ENCODE measurements around the gene EXO1. TPM values are rescaled to one million over a fixed set of nuclear protein-coding genes. Genes with fewer than 3 reads are reported as not detected.

The EXO1 gene
- total RNA-seq, 2 donors from 2014 or later, result 21.7 to 30.9 TPM

- H3K27me3 Mint-ChIP-seq (ENCODE audit: insufficient read depth), result no peaks in the 10 kb centered on the region
- no peak for DNase-seq
- WGBS, 2 experiments (ENCODE audit: insufficient coverage in 1 of 2, insufficient read length in 1 of 2), result 80 to 95% methylated on average over 2 to 4 of the region's 4 CpGs
- no peaks in the 10 kb centered on the region for H3K9me3 Mint-ChIP-seq
- H3K27ac Mint-ChIP-seq, result no peak overlapping the region
- Histone ChIP-seq H3K9ac (ENCODE audit: extremely low read depth, low read length, poor library complexity, severe bottlenecking) (no peak overlapping the region), H3K9me3 (ENCODE audit: control insufficient read depth, low read length) (no peaks in the 10 kb centered on the region), H3K27me3 (ENCODE audit: control insufficient read depth, insufficient read depth, low read length, poor library complexity, severe bottlenecking) (peaks cover 3% of the 10 kb centered on the region), H3K4me1 (ENCODE audit: control insufficient read depth, insufficient read depth, low read length) (no peaks in the 10 kb centered on the region), H3K36me3 (ENCODE audit: control insufficient read depth, insufficient read depth, low read length) (no peaks in the 10 kb centered on the region), H3K27ac (ENCODE audit: low read depth, low read length) (no peak overlapping the region), H3K4me3 (ENCODE audit: low read length) (no peak overlapping the region)
- TF ChIP-seq CTCF (conservative IDR thresholded peaks at IDR 0.05), result no peak
- H3K4me1 Mint-ChIP-seq, result no peaks in the 10 kb centered on the region
- no peak overlapping the region for H3K4me3 Mint-ChIP-seq
- H3K36me3 Mint-ChIP-seq (ENCODE audit: low read depth), result no peaks in the 10 kb centered on the region
Observed at GRCh38 chr1:241837901-241838300, 10.1 kb upstream of the EXO1 start.

- H3K4me3 Mint-ChIP-seq, result no peak overlapping the region
- no peak for DNase-seq
- no peaks in the 10 kb centered on the region for H3K36me3 Mint-ChIP-seq (ENCODE audit: low read depth)
- Histone ChIP-seq H3K36me3 (ENCODE audit: control insufficient read depth, insufficient read depth, low read length) (no peaks in the 10 kb centered on the region), H3K9ac (ENCODE audit: extremely low read depth, low read length, poor library complexity, severe bottlenecking) (no peak overlapping the region), H3K4me1 (ENCODE audit: control insufficient read depth, insufficient read depth, low read length) (no peaks in the 10 kb centered on the region), H3K27ac (ENCODE audit: low read depth, low read length) (no peak overlapping the region), H3K27me3 (ENCODE audit: control insufficient read depth, insufficient read depth, low read length, poor library complexity, severe bottlenecking) (no peaks in the 10 kb centered on the region), H3K9me3 (ENCODE audit: control insufficient read depth, low read length) (no peaks in the 10 kb centered on the region), H3K4me3 (ENCODE audit: low read length) (no peak overlapping the region)
- no peaks in the 10 kb centered on the region for H3K9me3 Mint-ChIP-seq
- no peaks in the 10 kb centered on the region for H3K27me3 Mint-ChIP-seq (ENCODE audit: insufficient read depth)
- no peak for TF ChIP-seq CTCF (conservative IDR thresholded peaks at IDR 0.05)
- H3K27ac Mint-ChIP-seq, result no peak overlapping the region
- H3K4me1 Mint-ChIP-seq, result no peaks in the 10 kb centered on the region
- WGBS, 2 experiments (ENCODE audit: insufficient coverage in 1 of 2, insufficient read length in 1 of 2), result 93 to 100% methylated on average over 2 to 5 of the region's 5 CpGs
Observed at GRCh38 chr1:241838897-241839296, 9.1 kb upstream of the EXO1 start.

GRCh38 chr1:241839369-241839979 lies 8.5 kb upstream of the EXO1 start:
- no peaks in the 10 kb centered on the region for H3K9me3 ChIP-seq (ENCODE audit: control insufficient read depth, low read length)
- H3K4me1 ChIP-seq (ENCODE audit: control insufficient read depth, insufficient read depth, low read length), result no peaks in the 10 kb centered on the region
- no peak overlapping the region for H3K27ac ChIP-seq (ENCODE audit: low read depth, low read length)
- H3K36me3 ChIP-seq (ENCODE audit: control insufficient read depth, insufficient read depth, low read length), result no peaks in the 10 kb centered on the region
- no peak overlapping the region for H3K9ac ChIP-seq (ENCODE audit: extremely low read depth, low read length, poor library complexity, severe bottlenecking)
- Mint-ChIP-seq H3K9me3 (no peaks in the 10 kb centered on the region), H3K27ac (no peak overlapping the region), H3K27me3 (ENCODE audit: insufficient read depth) (no peaks in the 10 kb centered on the region), H3K36me3 (ENCODE audit: low read depth) (no peaks in the 10 kb centered on the region), H3K4me3 (no peak overlapping the region), H3K4me1 (no peaks in the 10 kb centered on the region)
- H3K27me3 ChIP-seq (ENCODE audit: control insufficient read depth, insufficient read depth, low read length, poor library complexity, severe bottlenecking), result no peaks in the 10 kb centered on the region
- no peak for DNase-seq
- 93 to 94% methylated on average over 3 to 6 of the region's 6 CpGs for WGBS, 2 experiments (ENCODE audit: insufficient coverage in 1 of 2, insufficient read length in 1 of 2)
- H3K4me3 ChIP-seq (ENCODE audit: low read length), result no peak overlapping the region
- no peak for TF ChIP-seq CTCF (conservative IDR thresholded peaks at IDR 0.05)

Data from endodermal cell (in vitro differentiated cells).